ENCODE results near the gene GNB1L. TPM values are rescaled to one million over a fixed set of nuclear protein-coding genes. Genes with fewer than 3 reads are reported as not detected.

The GNB1L gene
- total RNA-seq, 1 experiment from 2014 or later = 17.9 TPM

GRCh38 chr22:19822301-19823117 is 32.2 kb downstream of the GNB1L start:
- no TSS peak for BruUV-seq (replicated peaks)
- Histone ChIP-seq H3K27ac (ENCODE audit: low read depth, low read length, poor library complexity, severe bottlenecking) (no peak overlapping the region), H3K4me1 (ENCODE audit: insufficient read depth, low read length, poor library complexity, severe bottlenecking) (no peaks in the 10 kb centered on the region), H3K27me3 (replicated peaks; ENCODE audit: insufficient read depth, low read depth, low read length, poor library complexity) (no peaks in the 10 kb centered on the region), H3K9me3 (ENCODE audit: low read depth, low read length, poor library complexity, severe bottlenecking) (no peaks in the 10 kb centered on the region), H3K4me3 (ENCODE audit: low read depth, low read length, poor library complexity, severe bottlenecking) (no peak overlapping the region), H3K36me3 (ENCODE audit: insufficient read depth, low read length, poor library complexity, severe bottlenecking) (no peaks in the 10 kb centered on the region)
- POLR2A ChIA-PET (ENCODE audit: low non-redundant PET) = no interaction called here
- DNase-seq (ENCODE audit: low spot score) = no peak
- no peak for TF ChIP-seq EZH2 (IDR thresholded peaks at IDR 0.05; ENCODE audit: borderline replicate concordance, low read depth, low read length, poor library complexity, severe bottlenecking)
- TF ChIP-seq CTCF (conservative IDR thresholded peaks at IDR 0.05; ENCODE audit: low read depth, low read length) = no peak
- CTCF ChIA-PET = no interaction called here
- intact Hi-C loops (cut with micrococcal nuclease; ENCODE audit: unreplicated experiment) = no loop called here

GRCh38 chr22:19821523-19822300 is 33.0 kb downstream of the GNB1L start:
- CTCF ChIA-PET = no interaction called here
- Histone ChIP-seq H3K4me1 (ENCODE audit: insufficient read depth, low read length, poor library complexity, severe bottlenecking) (no peaks in the 10 kb centered on the region), H3K36me3 (ENCODE audit: insufficient read depth, low read length, poor library complexity, severe bottlenecking) (no peaks in the 10 kb centered on the region), H3K9me3 (ENCODE audit: low read depth, low read length, poor library complexity, severe bottlenecking) (no peaks in the 10 kb centered on the region), H3K27ac (ENCODE audit: low read depth, low read length, poor library complexity, severe bottlenecking) (no peak overlapping the region), H3K27me3 (replicated peaks; ENCODE audit: insufficient read depth, low read depth, low read length, poor library complexity) (no peaks in the 10 kb centered on the region), H3K4me3 (ENCODE audit: low read depth, low read length, poor library complexity, severe bottlenecking) (no peak overlapping the region)
- no peak for TF ChIP-seq EZH2 (IDR thresholded peaks at IDR 0.05; ENCODE audit: borderline replicate concordance, low read depth, low read length, poor library complexity, severe bottlenecking)
- TF ChIP-seq CTCF (conservative IDR thresholded peaks at IDR 0.05; ENCODE audit: low read depth, low read length) = no peak
- POLR2A ChIA-PET (ENCODE audit: low non-redundant PET) = no interaction called here
- intact Hi-C loops (cut with micrococcal nuclease; ENCODE audit: unreplicated experiment) = no loop called here
- BruUV-seq (replicated peaks) = no TSS peak
- no peak for DNase-seq (ENCODE audit: low spot score)

- no TSS peak for BruUV-seq (replicated peaks)
- H3K4me3 ChIP-seq (ENCODE audit: low read depth, low read length, poor library complexity, severe bottlenecking) = no peak overlapping the region
- TF ChIP-seq CTCF (conservative IDR thresholded peaks at IDR 0.05; ENCODE audit: low read depth, low read length) (0 out of 2 replicates have a peak, but pooled peaks have one; percentile 23), EZH2 (IDR thresholded peaks at IDR 0.05; ENCODE audit: borderline replicate concordance, low read depth, low read length, poor library complexity, severe bottlenecking) (no peak)
- POLR2A ChIA-PET (ENCODE audit: low non-redundant PET) = no interaction called here
- CTCF ChIA-PET = no interaction called here
- H3K4me1 ChIP-seq (ENCODE audit: insufficient read depth, low read length, poor library complexity, severe bottlenecking) = no peaks in the 10 kb centered on the region
- no peaks in the 10 kb centered on the region for H3K9me3 ChIP-seq (ENCODE audit: low read depth, low read length, poor library complexity, severe bottlenecking)
- DNase-seq (ENCODE audit: low spot score) = no peak
- no peaks in the 10 kb centered on the region for H3K36me3 ChIP-seq (ENCODE audit: insufficient read depth, low read length, poor library complexity, severe bottlenecking)
- no peaks in the 10 kb centered on the region for H3K27me3 ChIP-seq (replicated peaks; ENCODE audit: insufficient read depth, low read depth, low read length, poor library complexity)
- intact Hi-C loops (cut with micrococcal nuclease; ENCODE audit: unreplicated experiment) = no loop called here
- no peak overlapping the region for H3K27ac ChIP-seq (ENCODE audit: low read depth, low read length, poor library complexity, severe bottlenecking)
These were observed 33.7 kb downstream of the GNB1L start for GRCh38 chr22:19820880-19821522.

Data from A673 (cell line).